GM12801 (cell line): ENCODE data around the gene HDAC4.

Experiments
- CTCF ChIP-seq: IDR thresholded peaks from one replicate; pipeline ENCODE4 v1.5.1; 2011; ENCODE audit warnings: control low read depth; ENCODE audit not compliant: insufficient read length; ENCODE audit errors: extremely low read depth

The HDAC4 gene

GRCh38 chr2:239130786-239131325 lies 270.0 kb downstream of the HDAC4 start:
- no peak for TF ChIP-seq CTCF

GRCh38 chr2:239130041-239130440 lies 270.8 kb downstream of the HDAC4 start:
- TF ChIP-seq CTCF = no peak

- TF ChIP-seq CTCF = no peak
Observed at GRCh38 chr2:239129147-239129920, 271.5 kb downstream of the HDAC4 start.

GRCh38 chr2:239128706-239129105 lies 272.1 kb downstream of the HDAC4 start:
- no peak for TF ChIP-seq CTCF

- no peak for TF ChIP-seq CTCF
Observed at GRCh38 chr2:239127513-239127912, 273.3 kb downstream of the HDAC4 start.

- TF ChIP-seq CTCF = no peak
Observed at GRCh38 chr2:239125726-239126675, 274.8 kb downstream of the HDAC4 start.
